Vagina (tissue), 2 donors: ENCODE data around the gene ERBB4.

ENCODE experiments used
- POLR2A ChIP-seq, 2 donors: fragments of 450-650 bp; IDR thresholded peaks; one replicate each; pipeline ENCODE4 v1.6.1; 2017; ENCODE audit warnings: antibody characterized with exemption in 2 of 2, mild to moderate bottlenecking in 2 of 2, moderate library complexity in 2 of 2
- TF ChIP-seq, protein P1 (sequence below), 3 experiments: fragments of 450-650 bp in 2 of 3; fragments of 200-600 bp in 1 of 3; sonication (generic) in 1 of 3; IDR thresholded peaks; one replicate each; pipeline ENCODE4 v1.5.1; 2017 to 2019; ENCODE audit warnings: antibody characterized with exemption in 3 of 3, mild to moderate bottlenecking in 2 of 3, moderate library complexity in 2 of 3

DNA sequence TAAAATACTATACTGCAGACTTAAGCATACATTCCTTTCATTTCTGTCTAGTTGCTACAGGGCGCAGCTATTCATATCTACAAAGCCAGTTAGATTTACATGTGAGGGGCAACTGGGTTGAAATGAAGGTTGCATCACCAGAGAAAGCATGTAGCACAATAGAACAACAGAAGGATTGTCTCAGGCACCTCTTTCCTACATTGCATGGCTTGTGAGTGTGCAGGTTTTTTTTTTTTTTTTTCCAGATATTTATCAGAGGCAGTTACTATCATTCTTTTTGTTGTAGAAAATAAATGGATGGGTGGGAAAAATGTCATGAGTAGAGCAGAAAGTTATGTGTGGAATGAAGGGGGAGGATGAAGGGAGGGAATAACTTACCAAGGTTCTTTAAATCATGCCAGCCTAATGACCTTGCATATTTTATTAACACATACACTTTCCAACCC is 86.8 kb downstream of the ERBB4 start:
- TF ChIP-seq, protein P1, sequence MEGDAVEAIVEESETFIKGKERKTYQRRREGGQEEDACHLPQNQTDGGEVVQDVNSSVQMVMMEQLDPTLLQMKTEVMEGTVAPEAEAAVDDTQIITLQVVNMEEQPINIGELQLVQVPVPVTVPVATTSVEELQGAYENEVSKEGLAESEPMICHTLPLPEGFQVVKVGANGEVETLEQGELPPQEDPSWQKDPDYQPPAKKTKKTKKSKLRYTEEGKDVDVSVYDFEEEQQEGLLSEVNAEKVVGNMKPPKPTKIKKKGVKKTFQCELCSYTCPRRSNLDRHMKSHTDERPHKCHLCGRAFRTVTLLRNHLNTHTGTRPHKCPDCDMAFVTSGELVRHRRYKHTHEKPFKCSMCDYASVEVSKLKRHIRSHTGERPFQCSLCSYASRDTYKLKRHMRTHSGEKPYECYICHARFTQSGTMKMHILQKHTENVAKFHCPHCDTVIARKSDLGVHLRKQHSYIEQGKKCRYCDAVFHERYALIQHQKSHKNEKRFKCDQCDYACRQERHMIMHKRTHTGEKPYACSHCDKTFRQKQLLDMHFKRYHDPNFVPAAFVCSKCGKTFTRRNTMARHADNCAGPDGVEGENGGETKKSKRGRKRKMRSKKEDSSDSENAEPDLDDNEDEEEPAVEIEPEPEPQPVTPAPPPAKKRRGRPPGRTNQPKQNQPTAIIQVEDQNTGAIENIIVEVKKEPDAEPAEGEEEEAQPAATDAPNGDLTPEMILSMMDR (IDR thresholded peaks at IDR 0.05): no peak
- TF ChIP-seq POLR2A (IDR thresholded peaks at IDR 0.05): no peak
